HG02571 (cell line): Measurements from ENCODE around the gene HOXC10.

Source experiments
- ATAC-seq: cut with Tn5 transposase; IDR thresholded peaks from one replicate; pipeline ENCODE4 v1.9.1; 2021; ENCODE audit warnings: mild to moderate bottlenecking, moderate library complexity; ENCODE audit not compliant: unreplicated experiment

HOXC10 gene

DNA sequence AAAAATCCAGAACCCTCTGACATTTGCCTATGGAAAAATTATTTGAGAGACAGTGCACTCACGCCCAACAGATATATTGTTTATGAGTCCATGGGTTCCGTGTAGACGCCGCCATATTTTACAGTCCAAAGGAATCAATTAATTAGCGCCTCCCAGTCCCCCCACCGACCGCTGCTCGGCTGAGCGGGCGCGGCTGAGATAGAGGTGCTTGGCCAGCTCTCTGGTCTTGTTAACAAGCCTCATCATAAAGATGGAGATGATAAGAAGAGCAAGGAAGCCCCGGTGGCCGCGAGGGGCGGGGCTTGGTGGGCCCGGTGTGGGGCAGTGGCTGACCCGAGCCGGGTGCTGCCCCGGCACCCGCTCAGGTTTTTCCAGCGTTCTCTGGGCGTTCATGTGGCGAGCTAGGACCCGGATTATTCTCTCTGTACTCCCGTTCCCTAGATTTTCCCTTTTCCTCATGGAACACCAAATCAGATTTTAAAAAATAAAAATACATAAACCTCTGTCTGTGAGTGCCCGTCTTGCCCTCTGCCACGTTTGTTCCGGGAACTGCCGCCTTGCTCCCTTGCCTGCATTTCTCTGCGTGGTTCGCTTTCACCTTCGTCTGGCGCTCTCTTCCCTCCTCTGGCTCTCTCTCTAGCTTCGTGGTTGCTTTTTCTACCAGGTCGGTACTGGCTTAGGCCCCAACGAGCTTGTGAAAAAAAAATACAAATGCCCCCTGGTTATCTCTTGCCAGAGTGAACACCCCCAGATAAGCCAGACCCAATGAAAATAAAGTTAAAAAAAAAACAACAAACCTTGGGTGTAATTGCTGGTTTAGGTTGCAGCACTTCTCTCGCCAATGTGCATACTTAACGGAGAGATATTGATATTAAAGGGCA, 21.3 kb upstream of the HOXC10 start:
- ATAC-seq = no peak

DNA sequence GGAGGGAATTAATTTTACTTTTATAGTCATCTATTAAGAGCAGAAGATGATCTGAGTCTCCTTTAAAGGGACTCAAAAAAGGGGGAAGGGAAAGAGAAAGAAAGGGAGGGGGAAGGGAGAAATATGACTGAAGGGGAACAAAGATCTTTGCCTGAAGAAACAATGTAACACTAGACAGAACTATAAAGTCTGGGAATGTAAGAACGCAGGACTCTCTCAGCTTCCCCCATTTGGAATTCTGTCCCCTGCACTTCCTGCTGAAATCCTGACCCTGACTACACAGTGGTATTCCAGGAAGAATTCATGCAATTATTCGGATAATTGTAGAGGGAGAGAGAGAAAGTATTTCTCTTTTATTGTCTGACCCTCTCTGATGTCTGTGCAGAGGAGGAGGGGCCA, 20.6 kb upstream of the HOXC10 start:
- no peak for ATAC-seq

DNA sequence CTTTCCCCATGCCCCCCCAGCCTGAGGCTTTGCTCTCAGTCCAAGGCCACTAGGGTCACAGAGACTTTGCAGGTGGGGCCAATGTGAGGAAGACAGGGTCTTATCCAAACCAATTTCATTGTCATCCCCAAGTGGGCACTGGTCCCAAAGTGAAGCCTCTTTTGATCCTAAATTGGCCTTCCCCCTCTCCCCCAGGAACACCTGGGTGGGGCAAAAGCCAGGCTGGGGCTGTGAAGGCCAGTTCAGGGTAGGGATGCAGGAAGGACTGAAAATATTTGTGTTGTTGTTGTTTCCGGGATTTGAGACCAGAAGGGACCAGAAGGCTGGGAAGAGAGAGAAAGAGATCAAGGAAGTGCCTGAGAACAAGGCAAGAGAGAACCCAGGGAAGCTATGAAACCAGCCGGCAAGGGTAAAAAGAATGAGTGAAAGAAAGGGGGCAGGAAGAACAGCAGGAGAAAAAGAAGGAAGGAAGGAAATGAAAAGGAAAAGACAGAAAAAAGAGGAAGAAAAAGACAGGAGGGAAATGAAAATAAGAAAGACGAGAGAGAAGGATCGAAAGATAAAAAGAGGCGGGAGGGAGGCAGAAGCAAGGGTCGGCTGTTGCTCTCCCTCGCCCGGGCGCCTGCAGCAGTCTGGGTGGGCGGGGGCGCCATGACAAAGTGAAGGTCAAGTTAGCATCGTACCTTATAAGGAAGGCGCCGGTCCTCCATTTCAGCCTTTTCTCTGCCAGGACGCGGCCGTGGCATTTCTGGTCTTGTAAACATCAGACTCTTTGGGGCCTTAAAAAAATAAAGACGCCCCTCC, 19.5 kb upstream of the HOXC10 start:
- no peak for ATAC-seq

DNA sequence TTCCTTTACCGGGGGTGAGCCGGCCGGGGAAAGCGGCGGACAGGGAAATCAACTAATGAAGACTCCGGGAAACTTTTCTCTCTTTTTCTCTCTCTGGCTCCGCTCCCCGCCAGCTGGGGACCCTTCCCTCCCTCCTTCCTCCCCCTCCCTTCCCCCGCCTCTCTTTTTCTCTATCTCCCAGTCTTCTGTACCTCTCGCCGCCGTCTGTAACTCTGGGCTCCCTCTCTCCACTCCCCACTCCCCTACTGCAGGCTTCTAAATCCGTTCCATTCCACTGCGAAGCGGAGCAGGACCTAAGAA, 18.9 kb upstream of the HOXC10 start:
- no peak for ATAC-seq

DNA sequence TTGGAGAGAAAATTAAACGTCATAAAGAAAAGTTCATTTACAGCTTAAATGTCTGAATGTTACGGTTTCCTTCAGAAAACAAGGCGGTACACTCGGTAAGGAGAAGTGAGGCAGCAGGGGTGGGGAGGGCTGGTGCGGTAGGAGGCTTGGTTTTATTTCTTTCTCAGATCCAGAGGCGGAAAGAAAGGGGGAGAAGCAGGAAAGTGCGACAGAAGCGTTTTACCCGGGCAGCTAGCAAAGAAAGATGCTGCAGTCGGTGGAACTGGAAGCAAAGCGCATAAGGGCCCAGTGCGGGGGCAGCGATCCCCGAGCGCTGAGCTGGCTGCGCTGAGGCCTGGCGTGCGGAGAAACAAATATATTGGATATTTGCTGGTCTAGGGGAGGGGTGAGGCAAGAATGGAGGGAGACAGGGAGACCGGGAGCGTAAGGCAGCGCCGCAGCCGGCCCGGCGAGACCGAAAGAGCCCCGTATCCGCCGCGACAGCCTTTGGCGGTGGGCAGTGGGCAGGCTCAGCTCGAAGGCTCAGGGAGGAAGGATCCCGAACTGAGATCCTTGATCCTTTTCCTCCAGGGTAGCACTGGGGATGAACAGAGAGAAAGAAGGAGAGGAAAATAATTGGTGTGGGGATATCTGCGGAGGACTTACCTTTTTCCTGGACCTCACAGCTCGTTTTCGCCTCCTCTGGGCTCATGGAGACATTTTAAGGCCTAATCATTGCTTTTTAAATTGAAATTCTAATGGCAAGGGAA, 18.4 kb upstream of the HOXC10 start:
- ATAC-seq = no peak

DNA sequence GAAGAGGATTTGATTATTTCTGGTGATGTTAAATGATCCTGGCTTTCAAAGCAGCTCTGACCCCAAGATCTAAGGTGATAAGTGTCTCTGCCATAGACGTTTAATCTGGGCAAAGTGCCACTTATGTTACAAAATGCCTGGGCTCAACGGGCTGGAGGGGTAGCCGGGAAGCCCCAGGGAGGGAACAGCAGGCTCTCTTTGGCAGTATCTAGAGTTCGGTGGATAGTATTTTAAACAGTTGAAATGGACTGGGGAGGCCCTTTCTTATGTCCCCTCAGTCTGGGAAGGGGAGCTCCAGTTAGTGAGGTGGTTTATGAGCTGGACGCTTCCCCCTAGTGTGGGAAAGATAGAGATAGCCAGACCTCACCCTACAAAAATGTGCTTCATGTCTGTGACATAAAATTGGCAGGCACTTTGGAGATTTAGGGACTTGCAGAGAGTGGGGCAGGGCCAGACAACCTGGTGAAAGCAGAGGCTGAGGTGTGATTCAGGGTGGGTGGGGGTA, 17.5 kb upstream of the HOXC10 start:
- no peak for ATAC-seq

DNA sequence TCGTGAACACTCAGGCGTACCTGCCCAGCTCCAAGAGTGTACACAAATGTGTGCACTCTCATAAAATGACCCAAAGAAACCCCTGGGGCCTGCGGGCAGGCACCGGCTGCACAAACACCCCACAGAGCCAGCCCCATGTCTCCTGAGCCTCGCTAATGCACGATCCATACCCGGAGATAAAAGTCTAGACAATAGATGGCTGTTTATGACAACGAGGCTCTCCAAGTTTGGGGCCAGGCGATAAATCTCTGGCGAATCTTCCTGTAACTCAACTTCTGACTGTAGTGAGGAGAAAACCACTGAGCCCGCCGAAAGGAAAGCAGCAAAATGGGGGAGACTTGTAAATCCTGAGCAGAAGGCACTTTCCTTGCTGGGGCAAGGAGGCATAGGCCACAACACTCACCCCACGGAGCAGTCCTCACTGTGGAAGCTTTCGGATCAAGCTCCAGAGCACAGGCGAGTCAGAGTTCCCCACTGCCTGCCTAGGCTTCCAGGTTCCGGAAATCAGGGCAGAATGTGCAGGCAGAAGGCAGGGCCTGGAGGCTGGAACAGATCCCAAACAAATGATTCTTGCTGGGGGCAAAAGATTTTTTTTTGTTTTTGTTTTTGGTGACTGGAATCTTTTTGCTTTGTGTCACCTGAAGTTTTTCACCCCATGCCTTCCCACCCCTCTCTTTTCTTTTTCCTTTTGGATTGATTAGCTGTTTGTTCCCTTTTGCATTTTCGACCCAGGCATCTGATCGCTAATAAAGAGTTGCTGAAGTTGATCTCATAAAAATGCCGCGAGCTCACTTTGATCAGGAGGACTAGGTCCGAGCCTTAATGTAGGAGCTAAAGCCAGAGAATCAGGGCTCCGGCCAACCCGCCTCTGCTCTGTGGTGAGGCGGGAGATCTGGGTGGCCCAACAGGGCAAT, 16.5 kb upstream of the HOXC10 start:
- ATAC-seq = no peak

DNA sequence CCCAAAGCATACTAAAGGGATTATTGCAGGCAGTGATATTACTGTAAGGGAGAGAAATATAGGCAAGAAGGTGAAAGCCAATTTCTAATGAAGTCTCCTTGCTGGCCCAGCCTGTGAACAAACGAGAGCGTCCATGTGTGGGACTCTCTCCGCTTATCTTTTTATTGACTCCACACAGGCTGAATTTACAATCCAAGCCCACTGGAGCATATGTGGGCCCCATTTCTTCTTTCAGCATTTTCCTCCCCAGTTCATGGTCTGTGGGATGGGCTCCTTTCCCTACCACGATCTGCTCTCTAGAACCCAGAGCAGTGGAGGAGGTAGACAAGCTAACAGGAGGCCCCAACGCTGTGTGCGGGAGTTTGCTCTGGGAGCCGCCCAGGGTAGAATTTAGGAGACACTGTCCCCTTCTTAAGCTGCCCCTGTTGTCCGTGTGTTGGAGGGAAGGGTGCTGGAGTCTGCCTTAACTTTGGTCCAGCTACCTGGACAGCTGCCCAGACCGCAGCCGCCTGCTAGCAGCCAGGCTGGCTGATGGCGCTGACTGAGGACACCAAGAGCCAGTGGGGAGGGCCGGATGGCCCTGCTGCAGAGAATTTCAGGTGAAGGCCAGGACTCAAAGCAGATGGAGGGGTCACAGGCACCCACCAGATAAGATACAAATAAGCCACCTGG, 15.2 kb upstream of the HOXC10 start:
- no peak for ATAC-seq

DNA sequence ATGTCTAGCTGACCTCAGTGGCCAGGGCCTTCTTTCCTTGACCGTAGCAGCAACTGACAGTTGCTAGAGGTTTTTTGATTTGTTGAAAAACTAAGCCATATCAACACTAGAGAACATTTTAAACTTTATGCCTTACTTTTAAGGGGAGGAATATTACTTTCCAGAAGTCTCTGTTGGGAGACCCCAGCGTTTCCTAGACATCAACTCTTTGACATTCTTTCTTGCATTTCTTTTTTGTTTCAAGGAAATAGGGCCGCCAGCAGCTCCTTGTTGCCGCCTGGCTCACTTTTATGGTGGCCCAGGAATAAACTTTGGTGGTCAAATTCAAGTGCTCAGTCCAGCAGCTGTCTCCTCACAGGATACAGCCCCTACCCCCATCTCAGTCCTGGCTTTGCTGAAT, 14.5 kb upstream of the HOXC10 start:
- no peak for ATAC-seq

DNA sequence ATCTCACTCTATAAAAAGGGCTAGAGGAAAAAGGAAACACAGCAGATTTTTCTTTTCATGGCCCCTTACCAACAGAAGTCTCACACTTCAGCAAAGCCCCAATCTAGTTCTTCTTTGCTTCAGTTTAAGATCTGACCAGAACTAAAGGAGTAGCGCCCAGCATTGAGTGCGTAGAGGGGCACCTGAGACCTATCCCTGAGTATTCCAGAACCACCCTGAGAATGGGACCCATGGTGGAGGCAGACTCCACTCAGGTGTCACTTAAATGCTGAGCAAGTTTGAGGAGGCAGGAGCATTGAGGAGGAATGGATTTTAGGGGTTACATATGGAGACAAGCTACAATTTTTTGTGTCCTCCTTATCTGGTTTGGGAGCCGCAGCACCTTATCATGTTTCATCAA, 13.8 kb upstream of the HOXC10 start:
- ATAC-seq = no peak

DNA sequence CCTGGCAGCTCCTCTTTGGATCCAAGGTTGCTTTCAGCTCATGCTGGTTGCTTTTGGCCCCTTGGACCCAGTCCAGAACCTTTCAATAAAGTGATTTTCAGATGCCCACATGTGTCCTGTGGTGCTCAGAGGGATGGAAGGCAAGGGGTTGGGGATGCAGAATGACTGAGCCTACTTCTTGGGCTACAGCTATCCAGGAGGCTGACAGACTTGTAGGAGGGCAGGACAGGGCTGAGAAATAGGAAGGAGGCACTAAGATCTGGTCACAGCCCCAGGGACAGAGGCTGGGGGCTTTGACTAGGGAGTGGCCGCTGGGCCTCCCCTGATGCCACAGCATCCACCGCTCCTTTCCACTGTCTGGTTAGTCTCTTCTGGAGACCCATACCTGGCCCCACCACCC, 13.3 kb upstream of the HOXC10 start:
- ATAC-seq = no peak

DNA sequence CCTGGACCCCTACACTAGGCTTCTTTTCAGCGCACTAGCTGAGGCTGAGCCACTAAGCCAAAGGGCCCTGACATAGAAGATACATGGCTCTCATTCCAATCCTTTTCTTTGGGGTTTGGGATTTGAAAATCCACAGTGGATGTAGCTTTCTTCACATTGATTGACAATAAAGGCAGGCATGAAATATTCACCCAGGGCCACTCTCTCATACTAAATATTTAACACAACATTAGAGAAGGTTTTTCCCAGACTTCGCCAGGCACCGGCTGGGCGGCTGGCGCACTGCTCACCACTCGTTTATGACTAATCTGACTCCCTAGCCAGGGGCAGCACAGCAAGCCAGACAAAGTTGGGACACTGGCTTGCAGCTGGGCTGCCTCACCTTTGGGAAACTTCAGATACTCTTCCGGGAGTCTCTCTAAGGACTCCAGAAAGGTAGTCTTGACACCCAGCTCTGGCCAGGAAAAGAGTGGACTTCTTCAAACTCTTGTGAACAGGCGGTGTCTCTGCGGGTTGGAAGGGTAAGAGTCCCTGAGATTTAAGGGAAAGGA, 12.7 kb upstream of the HOXC10 start:
- ATAC-seq = no peak

DNA sequence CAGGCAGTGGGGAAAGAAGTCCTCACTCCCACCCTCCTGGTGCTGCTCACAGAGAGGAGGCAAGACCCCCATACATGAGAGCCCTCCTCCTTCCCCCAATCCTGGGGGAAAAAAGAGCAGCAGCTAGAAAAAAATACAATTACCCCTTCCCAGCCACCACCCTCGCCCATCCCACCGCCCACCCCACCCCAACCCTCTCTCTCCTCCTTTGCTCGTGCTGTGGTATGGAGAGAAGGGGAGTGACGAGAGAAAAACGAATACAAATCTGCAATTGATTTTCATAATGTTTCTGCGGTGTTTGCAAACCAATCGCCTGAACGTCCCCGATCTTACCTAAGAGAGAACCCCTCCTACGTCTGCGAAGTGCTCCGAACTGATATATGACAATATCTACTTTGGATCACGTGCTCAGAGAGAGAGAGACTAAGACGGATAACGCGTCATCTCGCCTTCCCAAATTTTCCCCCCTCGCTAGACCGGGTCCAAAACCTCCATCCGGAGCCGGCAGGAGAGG, 12.2 kb upstream of the HOXC10 start, which contains the start of gene HOXC11:
Gene HOXC11, plus strand, starts transcription at position 405 of the 514 bp plus-strand sequence. CDS start 116 bp downstream, outside the sequence.
- ATAC-seq = no peak

DNA sequence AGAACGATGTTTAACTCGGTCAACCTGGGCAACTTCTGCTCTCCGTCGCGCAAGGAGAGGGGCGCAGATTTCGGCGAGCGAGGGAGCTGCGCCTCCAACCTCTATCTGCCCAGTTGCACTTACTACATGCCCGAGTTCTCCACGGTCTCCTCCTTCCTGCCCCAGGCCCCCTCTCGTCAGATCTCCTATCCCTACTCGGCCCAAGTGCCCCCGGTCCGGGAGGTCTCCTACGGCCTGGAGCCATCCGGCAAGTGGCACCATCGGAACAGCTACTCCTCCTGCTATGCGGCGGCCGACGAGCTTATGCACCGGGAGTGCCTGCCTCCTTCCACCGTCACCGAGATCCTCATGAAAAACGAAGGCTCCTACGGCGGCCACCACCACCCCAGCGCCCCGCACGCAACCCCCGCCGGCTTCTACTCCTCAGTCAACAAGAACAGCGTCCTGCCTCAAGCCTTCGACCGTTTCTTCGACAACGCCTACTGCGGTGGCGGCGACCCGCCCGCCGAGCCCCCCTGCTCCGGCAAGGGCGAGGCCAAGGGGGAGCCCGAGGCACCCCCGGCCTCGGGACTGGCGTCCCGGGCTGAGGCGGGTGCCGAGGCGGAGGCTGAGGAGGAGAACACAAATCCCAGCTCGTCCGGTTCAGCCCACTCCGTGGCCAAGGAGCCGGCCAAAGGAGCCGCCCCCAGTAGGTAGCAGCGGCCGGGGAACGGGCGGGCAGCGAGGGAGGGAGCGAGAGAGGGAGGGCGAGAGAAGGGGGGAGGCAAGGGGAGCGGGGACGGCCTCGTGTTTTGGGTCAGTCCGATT, 11.5 kb upstream of the HOXC10 start:
- ATAC-seq = no peak

DNA sequence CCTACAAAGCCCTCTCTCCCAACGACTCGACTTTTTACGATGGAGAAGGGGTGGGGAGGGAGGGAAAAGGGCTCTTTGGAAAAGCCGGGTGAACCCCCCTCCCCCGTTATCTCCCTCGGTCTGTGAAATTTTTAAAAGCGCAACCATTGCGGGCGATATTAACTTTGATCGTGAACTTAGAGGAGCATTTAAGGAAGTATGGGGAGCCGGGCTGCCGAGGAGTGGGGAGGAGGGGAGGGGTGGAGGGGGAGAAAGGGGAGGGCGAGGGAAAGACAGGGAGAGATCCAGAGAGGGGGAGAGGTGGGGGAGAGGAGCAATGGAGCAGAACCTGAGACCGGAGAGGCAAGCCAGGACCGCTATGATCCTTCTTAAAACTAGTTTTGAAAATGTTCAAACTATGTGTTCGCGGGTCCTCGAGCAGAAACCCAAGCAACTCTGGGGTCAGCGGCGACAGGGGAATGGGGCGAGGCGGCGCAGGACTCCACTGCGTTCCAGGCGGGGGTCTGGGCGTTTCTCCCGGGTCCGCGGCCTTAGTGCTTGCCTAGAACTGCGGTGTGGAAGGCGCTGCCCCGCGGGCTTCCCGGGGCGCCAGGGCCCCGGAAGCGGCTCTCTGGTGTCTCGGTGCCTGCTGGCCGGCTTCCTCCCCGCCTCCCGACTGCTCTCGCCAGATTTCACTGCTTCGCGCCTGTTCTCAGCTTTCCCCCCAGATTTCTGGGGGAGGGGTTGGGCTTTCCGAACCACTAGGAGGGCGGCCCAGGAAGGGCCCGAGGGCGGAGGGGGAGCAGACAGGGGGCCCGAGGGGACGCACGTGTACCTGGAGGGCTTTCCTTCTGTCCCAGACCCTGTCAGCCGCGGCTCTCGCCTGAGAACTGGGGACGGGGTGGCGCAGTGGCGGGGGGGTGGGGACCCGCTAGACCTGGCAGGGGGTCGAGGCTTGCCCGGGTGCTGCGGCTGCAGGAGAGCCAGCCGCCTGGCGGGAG, 10.6 kb upstream of the HOXC10 start, which contains the start of gene HOTAIR:
Gene HOTAIR, minus strand, starts transcription at position 871 of the 980 bp plus-strand sequence.
- ATAC-seq = no peak

DNA sequence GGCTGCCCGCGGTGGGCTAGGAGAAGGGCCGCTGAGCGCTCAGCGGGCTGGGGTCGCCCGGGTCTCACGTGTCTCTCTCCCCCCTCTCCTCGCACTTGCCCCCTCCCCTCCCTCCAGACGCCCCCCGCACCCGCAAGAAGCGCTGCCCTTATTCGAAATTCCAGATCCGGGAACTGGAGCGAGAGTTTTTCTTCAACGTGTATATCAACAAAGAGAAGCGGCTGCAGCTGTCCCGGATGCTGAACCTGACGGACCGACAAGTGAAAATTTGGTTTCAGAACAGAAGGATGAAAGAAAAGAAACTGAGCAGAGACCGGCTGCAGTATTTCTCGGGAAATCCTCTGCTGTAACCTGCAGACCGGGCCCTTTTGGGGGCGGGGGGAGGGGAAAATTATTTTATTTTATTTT, 9.9 kb upstream of the HOXC10 start:
- no peak for ATAC-seq
